Heart left ventricle (tissue), 13 donors: ENCODE measurements around the gene NIM1K.

ENCODE experiments used
- POLR2A ChIP-seq, 2 donors: fragments of 450-650 bp; IDR thresholded peaks; one replicate each; pipeline ENCODE4 v1.6.1; 2017; ENCODE audit warnings: antibody characterized with exemption in 2 of 2, mild to moderate bottlenecking in 2 of 2, moderate library complexity in 2 of 2
- TF ChIP-seq, protein P1 (sequence below), 12 donors: fragments of 200-600 bp; sonication (generic) in 4 of 12; IDR thresholded peaks; one replicate each; pipeline versions ENCODE4 v1.5.0 to v1.8.0; 2018 to 2022; ENCODE audit warnings: antibody characterized with exemption in 12 of 12, mild to moderate bottlenecking in 5 of 12
- donor health status: ischemic (EF 13 %, LVEDD 7.1; RV severe dilation, severe dysfunction).
- donor health status: DM: no; HTN: yes; CAD: no.
- donor health status: DM: no; HTN: no; CAD: no.
- donor health status: ischemic (EF 25% LVEDD 6.9; RV normal size, moderate dysfunction).
- donor health status: ischemic (EF 25% LVEDD 5.7; RV mildly dilated, moderate dysfunction).
- donor health status: ischemic (EF 35%, LVEDD 5.7; RV mildly dilated, moderate dysfunction).
- donor health status: nonischemic (EF 11% LVEDD 7.7; RV severe dilation, severe dysfunction).
- donor health status: DM: yes; HTN: yes; CAD: no.
- donor health status: PGD.
- donor health status: ischemic (EF 29% LVEDD 5.4; RV normal size, mild dysfunction).
- donor health status: nonischemic (EF 23%, LVEDD 6.1; RV moderate dilation, normal function).

DNA sequence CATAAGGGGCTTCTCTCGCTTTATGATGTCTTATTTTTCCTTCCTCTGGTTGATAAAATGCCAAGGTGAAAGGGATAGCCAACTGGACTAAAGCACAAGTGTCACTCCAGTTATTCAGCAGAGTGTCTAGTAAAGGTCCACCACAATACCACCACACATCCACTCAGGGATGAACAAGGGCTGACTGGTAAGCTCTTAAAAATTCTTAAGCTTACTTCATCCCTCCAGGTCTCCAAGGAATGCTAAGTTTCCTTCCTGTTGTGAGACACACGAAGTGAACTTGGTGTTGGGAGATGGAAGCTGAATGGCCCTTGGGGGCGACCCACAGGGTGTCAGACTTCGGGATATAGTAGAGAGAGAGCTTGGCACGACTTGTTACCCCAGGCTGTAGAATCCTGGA is 124.4 kb downstream of the NIM1K start:
- TF ChIP-seq POLR2A (IDR thresholded peaks at IDR 0.05), result no peak
- TF ChIP-seq, protein P1, sequence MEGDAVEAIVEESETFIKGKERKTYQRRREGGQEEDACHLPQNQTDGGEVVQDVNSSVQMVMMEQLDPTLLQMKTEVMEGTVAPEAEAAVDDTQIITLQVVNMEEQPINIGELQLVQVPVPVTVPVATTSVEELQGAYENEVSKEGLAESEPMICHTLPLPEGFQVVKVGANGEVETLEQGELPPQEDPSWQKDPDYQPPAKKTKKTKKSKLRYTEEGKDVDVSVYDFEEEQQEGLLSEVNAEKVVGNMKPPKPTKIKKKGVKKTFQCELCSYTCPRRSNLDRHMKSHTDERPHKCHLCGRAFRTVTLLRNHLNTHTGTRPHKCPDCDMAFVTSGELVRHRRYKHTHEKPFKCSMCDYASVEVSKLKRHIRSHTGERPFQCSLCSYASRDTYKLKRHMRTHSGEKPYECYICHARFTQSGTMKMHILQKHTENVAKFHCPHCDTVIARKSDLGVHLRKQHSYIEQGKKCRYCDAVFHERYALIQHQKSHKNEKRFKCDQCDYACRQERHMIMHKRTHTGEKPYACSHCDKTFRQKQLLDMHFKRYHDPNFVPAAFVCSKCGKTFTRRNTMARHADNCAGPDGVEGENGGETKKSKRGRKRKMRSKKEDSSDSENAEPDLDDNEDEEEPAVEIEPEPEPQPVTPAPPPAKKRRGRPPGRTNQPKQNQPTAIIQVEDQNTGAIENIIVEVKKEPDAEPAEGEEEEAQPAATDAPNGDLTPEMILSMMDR (IDR thresholded peaks at IDR 0.05), result no peak
